Osteoblast (primary cell): Measurements from ENCODE around the gene AP1M1. TPM values are rescaled to one million over a fixed set of nuclear protein-coding genes. Genes with fewer than 3 reads are reported as not detected.

Source experiments
- DNase-seq: peaks from one replicate; pipeline ENCODE4 v3.0.0; 2011; ENCODE audit warnings: low spot score, mixed read lengths; ENCODE audit not compliant: insufficient read length; ENCODE audit errors: missing footprints
- H2AFZ ChIP-seq: 2 replicates; pipeline ENCODE4 v1.6.0; 2011; ENCODE audit warnings: mild to moderate bottlenecking, low read length
- H3K27ac ChIP-seq: 2 replicates; pipeline ENCODE4 v1.5.1; 2011; ENCODE audit warnings: mild to moderate bottlenecking, low read depth, low read length, moderate library complexity
- H3K27me3 ChIP-seq: 2 replicates; pipeline ENCODE4 v1.6.0; 2012; ENCODE audit warnings: mild to moderate bottlenecking, control low read depth, inconsistent platforms, low read length, moderate library complexity; ENCODE audit not compliant: insufficient read depth
- H3K36me3 ChIP-seq: 2 replicates; pipeline ENCODE4 v1.5.1; 2011; ENCODE audit warnings: mild to moderate bottlenecking, low read length, control low read depth, moderate library complexity; ENCODE audit not compliant: insufficient read depth
- H3K4me1 ChIP-seq: 2 replicates; pipeline ENCODE4 v1.5.1; 2011; ENCODE audit warnings: mild to moderate bottlenecking, low read length, control low read depth, moderate library complexity; ENCODE audit not compliant: insufficient read depth
- H3K4me2 ChIP-seq: 2 replicates; pipeline ENCODE4 v1.6.0; 2011; ENCODE audit warnings: mild to moderate bottlenecking, low read length; ENCODE audit not compliant: insufficient read depth
- H3K4me3 ChIP-seq: fragments of 200-600 bp; sonication (generic); 3 replicates; pipeline ENCODE4 v1.5.1; 2012; ENCODE audit warnings: mild to moderate bottlenecking, low read length, inconsistent platforms; ENCODE audit not compliant: insufficient read depth
- H3K79me2 ChIP-seq: 2 replicates; pipeline ENCODE4 v1.6.0; 2012; ENCODE audit warnings: mild to moderate bottlenecking, low read length, control low read depth, inconsistent platforms; ENCODE audit not compliant: insufficient read depth
- H3K9me3 ChIP-seq: 2 replicates; pipeline ENCODE4 v1.5.1; 2011; ENCODE audit warnings: low read depth, low read length, control low read depth
- H4K20me1 ChIP-seq: 2 replicates; pipeline ENCODE4 v1.6.0; 2012; ENCODE audit warnings: mild to moderate bottlenecking, low read length, control low read depth; ENCODE audit not compliant: insufficient read depth
- CTCF ChIP-seq: IDR thresholded peaks from 2 replicates; pipeline ENCODE4 v1.5.1; 2011; ENCODE audit warnings: mild to moderate bottlenecking, low read depth, low read length, moderate library complexity; ENCODE audit errors: extremely low read depth
- total RNA-seq: library from RNA; depleted of rRNA; stranded (reverse); fragments of >200 nt; gene quantifications from 2 replicates; pipeline ENCODE4 v1.2.3, GENCODE V29; 2012

Gene AP1M1
- total RNA-seq, 1 donor = 52.1 TPM

- Histone ChIP-seq H3K27me3 (peaks cover 9% of the 10 kb centered on the region), H3K79me2 (no peaks in the 10 kb centered on the region), H3K4me3 (no peak overlapping the region), H3K9me3 (no peaks in the 10 kb centered on the region), H3K4me1 (no peaks in the 10 kb centered on the region), H3K4me2 (no peak overlapping the region), H4K20me1 (no peaks in the 10 kb centered on the region), H3K36me3 (no peaks in the 10 kb centered on the region), H2AFZ (no peak overlapping the region), H3K27ac (no peak overlapping the region)
- no peak for TF ChIP-seq CTCF
- DNase-seq = no peak
Measured at GRCh38 chr19:16260812-16261161, 63.1 kb downstream of the AP1M1 start.

DNA sequence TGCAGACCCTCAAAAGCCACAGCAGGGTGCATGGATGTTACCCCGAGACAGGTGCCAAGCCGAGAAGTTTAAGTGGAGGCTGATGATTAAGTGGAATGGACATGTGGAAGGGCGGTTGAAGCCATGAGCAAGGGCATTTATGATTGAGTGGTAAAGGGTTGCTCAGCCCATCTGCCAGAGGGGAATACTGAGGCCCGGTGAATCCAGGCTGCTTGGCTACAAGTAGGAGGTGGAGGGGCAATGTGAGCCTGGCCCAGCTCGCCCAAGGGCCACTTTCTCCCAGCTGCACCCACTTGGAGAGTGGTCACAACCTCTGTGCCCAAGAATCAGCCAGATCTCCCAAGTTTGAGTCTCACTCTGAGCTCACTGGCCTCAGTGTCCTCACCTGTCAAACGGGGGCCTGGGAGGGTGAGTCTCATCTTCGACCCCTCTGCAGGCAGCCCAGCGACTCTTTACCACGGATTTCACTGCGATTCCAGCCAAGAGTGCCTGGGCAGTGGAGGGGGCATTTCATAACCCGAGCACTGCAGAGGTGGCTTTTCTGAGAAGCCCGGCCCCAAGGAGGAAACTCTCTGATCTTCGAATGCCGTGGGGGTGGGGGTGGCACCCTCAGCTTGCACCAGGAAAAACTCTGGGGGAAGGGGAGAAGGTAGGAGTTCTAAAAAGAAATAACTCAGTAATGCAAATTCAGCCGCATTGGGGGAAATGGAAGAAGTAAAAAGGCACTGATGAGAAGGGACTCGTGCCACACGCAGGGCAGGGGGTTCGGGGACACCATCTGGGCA, 64.1 kb downstream of the AP1M1 start:
- Histone ChIP-seq H3K4me3 (no peak overlapping the region), H3K4me1 (no peaks in the 10 kb centered on the region), H2AFZ (no peak overlapping the region), H3K79me2 (no peaks in the 10 kb centered on the region), H3K9me3 (no peaks in the 10 kb centered on the region), H3K36me3 (no peaks in the 10 kb centered on the region), H3K27me3 (peaks cover 9% of the 10 kb centered on the region), H3K27ac (no peak overlapping the region), H4K20me1 (no peaks in the 10 kb centered on the region), H3K4me2 (no peak overlapping the region)
- TF ChIP-seq CTCF = no peak
- DNase-seq = no peak

GRCh38 chr19:16262618-16263017, 64.9 kb downstream of the AP1M1 start:
- no peaks in the 10 kb centered on the region for H3K9me3 ChIP-seq
- no peaks in the 10 kb centered on the region for H3K36me3 ChIP-seq
- no peak for DNase-seq
- H3K27ac ChIP-seq = no peak overlapping the region
- no peak overlapping the region for H3K4me2 ChIP-seq
- no peak overlapping the region for H2AFZ ChIP-seq
- no peaks in the 10 kb centered on the region for H3K4me1 ChIP-seq
- H3K79me2 ChIP-seq = no peaks in the 10 kb centered on the region
- peaks cover 9% of the 10 kb centered on the region for H3K27me3 ChIP-seq
- no peaks in the 10 kb centered on the region for H4K20me1 ChIP-seq
- no peak overlapping the region for H3K4me3 ChIP-seq
- TF ChIP-seq CTCF = no peak

- Histone ChIP-seq H3K4me2 (no peak overlapping the region), H4K20me1 (no peaks in the 10 kb centered on the region), H3K79me2 (no peaks in the 10 kb centered on the region), H3K36me3 (no peaks in the 10 kb centered on the region), H3K27me3 (peaks cover 9% of the 10 kb centered on the region), H2AFZ (no peak overlapping the region), H3K9me3 (no peaks in the 10 kb centered on the region), H3K4me3 (no peak overlapping the region), H3K27ac (no peak overlapping the region), H3K4me1 (no peaks in the 10 kb centered on the region)
- no peak for TF ChIP-seq CTCF
- DNase-seq = no peak
Measured at GRCh38 chr19:16263141-16263761, 65.5 kb downstream of the AP1M1 start.
